GM12873 (cell line): ENCODE data around the gene TENM3.
A peak's percentile ranks its signal among the peaks of the same experiment; 100 is the strongest.

ENCODE experiments used
- CTCF ChIP-seq: IDR thresholded peaks from 2 replicates; pipeline ENCODE4 v1.5.1; 2012; ENCODE audit warnings: low read depth, mild to moderate bottlenecking, moderate library complexity, low read length, control low read depth; ENCODE audit not compliant: insufficient read depth; ENCODE audit errors: missing control alignments

The TENM3 gene

GRCh38 chr4:182470215-182470614 lies 227.0 kb downstream of the TENM3 start:
- TF ChIP-seq CTCF = no peak

DNA sequence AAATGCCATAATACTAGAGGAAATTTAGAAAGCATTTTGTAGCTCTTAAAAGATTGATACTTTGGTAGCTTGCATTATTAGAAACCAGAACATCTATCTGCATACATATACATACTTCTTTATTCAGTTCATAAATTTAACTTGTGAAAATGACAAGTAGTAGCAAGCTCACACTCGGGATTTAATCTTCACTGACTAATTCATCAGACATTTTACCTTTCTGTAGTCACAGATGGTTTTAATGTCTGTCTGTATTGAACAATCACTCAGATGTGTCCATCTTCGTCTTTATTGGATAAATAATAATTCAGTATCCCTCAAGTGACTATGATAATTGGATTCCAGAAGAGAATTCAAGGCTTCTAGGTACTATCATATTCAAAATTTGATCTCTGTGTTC lies 232.3 kb downstream of the TENM3 start:
- TF ChIP-seq CTCF = no peak

DNA sequence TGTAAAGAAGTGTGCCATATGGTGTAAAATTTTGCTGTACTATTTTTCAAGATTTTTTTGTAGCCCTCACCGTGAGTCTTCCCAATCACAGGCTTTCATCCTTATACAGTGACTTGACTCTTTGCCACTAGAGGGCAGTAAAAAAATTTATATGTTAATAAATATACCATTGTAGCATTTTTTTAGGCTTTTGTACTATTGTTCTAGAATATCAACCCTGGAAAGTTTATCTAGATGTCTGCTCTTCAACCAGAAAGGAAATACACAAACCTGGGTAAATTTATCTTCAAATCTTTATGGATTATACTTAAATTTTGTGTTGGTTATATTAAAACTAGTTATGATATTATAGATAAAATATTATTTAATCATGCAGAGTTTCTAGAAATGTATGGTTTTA lies 235.3 kb downstream of the TENM3 start:
- TF ChIP-seq CTCF = peak; percentile 43

DNA sequence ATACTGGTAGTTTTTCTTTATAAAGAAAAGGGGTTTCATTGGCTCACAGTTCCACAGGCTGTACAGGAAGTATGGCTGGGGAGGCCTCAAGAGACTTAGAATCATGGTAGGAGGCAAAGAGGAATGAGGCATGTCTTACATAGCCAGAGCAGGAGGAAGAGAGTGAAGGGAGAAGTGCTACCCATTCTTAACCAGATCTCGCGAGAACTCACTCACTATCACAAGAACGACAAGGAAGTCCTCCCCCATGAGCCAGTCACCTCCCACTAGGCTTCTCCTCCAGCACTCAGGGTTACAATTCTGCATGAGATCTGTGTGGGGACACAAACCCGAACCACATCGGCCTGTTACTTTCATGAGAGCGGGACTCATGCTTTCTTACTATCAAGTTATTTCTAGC lies 240.5 kb downstream of the TENM3 start:
- TF ChIP-seq CTCF = no peak

GRCh38 chr4:182486881-182487280 lies 243.7 kb downstream of the TENM3 start:
- no peak for TF ChIP-seq CTCF

GRCh38 chr4:182488896-182489295 lies 245.7 kb downstream of the TENM3 start:
- no peak for TF ChIP-seq CTCF

- no peak for TF ChIP-seq CTCF
These were observed 246.4 kb downstream of the TENM3 start for GRCh38 chr4:182489607-182490006.
